ENCODE results near the gene SRF.

DNA sequence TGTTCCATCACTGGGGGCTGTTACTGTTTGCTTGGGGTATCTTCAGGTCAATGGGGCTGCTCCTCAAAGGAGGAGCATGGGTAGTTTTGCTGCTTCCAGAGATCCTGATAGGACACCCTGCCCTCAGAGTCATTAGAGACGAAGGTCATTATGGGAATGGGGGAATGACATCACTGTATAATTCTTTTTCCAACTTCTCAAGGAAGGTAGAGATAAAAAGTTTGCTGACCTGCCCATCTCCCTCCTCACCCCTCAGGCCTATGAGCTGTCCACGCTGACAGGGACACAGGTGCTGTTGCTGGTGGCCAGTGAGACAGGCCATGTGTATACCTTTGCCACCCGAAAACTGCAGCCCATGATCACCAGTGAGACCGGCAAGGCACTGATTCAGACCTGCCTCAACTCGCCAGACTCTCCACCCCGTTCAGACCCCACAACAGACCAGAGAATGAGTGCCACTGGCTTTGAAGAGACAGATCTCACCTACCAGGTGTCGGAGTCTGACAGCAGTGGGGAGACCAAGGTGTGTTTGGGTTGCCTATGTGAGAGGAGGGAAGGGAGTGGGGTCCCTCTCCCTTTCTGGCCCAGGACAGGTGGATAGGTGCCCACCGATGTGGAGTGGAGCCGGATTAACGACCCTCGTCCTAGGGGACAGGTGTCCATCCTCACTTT is 2.7 kb downstream of the SRF start:
- no peak for TF ChIP-seq POLR2A (IDR thresholded peaks at IDR 0.05)
- TF ChIP-seq, protein P1, sequence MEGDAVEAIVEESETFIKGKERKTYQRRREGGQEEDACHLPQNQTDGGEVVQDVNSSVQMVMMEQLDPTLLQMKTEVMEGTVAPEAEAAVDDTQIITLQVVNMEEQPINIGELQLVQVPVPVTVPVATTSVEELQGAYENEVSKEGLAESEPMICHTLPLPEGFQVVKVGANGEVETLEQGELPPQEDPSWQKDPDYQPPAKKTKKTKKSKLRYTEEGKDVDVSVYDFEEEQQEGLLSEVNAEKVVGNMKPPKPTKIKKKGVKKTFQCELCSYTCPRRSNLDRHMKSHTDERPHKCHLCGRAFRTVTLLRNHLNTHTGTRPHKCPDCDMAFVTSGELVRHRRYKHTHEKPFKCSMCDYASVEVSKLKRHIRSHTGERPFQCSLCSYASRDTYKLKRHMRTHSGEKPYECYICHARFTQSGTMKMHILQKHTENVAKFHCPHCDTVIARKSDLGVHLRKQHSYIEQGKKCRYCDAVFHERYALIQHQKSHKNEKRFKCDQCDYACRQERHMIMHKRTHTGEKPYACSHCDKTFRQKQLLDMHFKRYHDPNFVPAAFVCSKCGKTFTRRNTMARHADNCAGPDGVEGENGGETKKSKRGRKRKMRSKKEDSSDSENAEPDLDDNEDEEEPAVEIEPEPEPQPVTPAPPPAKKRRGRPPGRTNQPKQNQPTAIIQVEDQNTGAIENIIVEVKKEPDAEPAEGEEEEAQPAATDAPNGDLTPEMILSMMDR (IDR thresholded peaks at IDR 0.05), result no peak
- no peak for TF ChIP-seq EP300 (IDR thresholded peaks at IDR 0.05)
- no peak for TF ChIP-seq POLR2AphosphoS5 (IDR thresholded peaks at IDR 0.05)
